HT1080 (cell line): ENCODE results near the gene CACNB3. TPM values are rescaled to one million over a fixed set of nuclear protein-coding genes. Genes with fewer than 3 reads are reported as not detected.
A peak's percentile ranks its signal among the peaks of the same experiment; 100 is the strongest.
"Not testable (repeated sequence)": the region's sequence is repeated elsewhere in the genome, so short reads cannot be mapped to it uniquely, and the experiment has no call there.

Experiments used
- DNase-seq: peaks from one replicate; pipeline ENCODE4 v3.0.0-alpha.2; 2015; ENCODE audit warnings: low read depth
- total RNA-seq: library from RNA; depleted of rRNA; stranded (reverse); fragments of >200 nt; shearing (Covaris generic); gene quantifications from 2 replicates; pipeline ENCODE4 v1.2.3, GENCODE V29; 2014

Gene CACNB3
- total RNA-seq, 1 experiment from 2014 or later: 15.1 TPM

- peak; percentile 82 for DNase-seq
These were observed 34.7 kb downstream of the CACNB3 start for GRCh38 chr12:48852734-48853688.

GRCh38 chr12:48854488-48854887, 36.2 kb downstream of the CACNB3 start:
- no peak for DNase-seq

- DNase-seq: not testable (repeated sequence)
These were observed 36.6 kb downstream of the CACNB3 start for GRCh38 chr12:48854932-48855331.

GRCh38 chr12:48856379-48856778, 38.1 kb downstream of the CACNB3 start:
- DNase-seq: no peak

GRCh38 chr12:48857278-48857994, 39.1 kb downstream of the CACNB3 start:
- DNase-seq: no peak

GRCh38 chr12:48858043-48858442, 39.7 kb downstream of the CACNB3 start:
- no peak for DNase-seq

- DNase-seq: no peak
These were observed 41.3 kb downstream of the CACNB3 start for GRCh38 chr12:48859607-48860006.

GRCh38 chr12:48860236-48860635, 41.9 kb downstream of the CACNB3 start:
- DNase-seq: not testable (repeated sequence)

GRCh38 chr12:48861111-48861510, 42.8 kb downstream of the CACNB3 start:
- DNase-seq: peak; percentile 21

GRCh38 chr12:48862760-48863159, 44.5 kb downstream of the CACNB3 start:
- DNase-seq: no peak

- no peak for DNase-seq
These were observed 45.0 kb downstream of the CACNB3 start for GRCh38 chr12:48863291-48863690.

- DNase-seq: peak; percentile 90
These were observed 47.2 kb downstream of the CACNB3 start, which contains the start of gene RND1 for GRCh38 chr12:48865281-48866051. Gene RND1 (minus strand): TSS chr12:48865870. CDS start chr12:48865767, 103 bp downstream.

- no peak for DNase-seq
These were observed 47.9 kb downstream of the CACNB3 start for GRCh38 chr12:48866052-48866711.

GRCh38 chr12:48868451-48868850, 50.2 kb downstream of the CACNB3 start:
- DNase-seq: no peak

- DNase-seq: no peak
These were observed 50.9 kb downstream of the CACNB3 start for GRCh38 chr12:48869191-48869590.

GRCh38 chr12:48873096-48873495, 54.8 kb downstream of the CACNB3 start:
- DNase-seq: no peak

- DNase-seq: not testable (repeated sequence)
These were observed 55.2 kb downstream of the CACNB3 start for GRCh38 chr12:48873534-48873933.

GRCh38 chr12:48875944-48876515, 57.7 kb downstream of the CACNB3 start:
- DNase-seq: no peak
